ENCODE results near the gene DCP1B. TPM values are rescaled to one million over a fixed set of nuclear protein-coding genes. Genes with fewer than 3 reads are reported as not detected.

The DCP1B gene
- total and polyA plus RNA-seq, 12 donors: 12.4 to 47.9 (median 28.5) TPM

GRCh38 chr12:1980282-1980681 lies 24.0 kb downstream of the DCP1B start:
- Histone ChIP-seq H3K9me3 (replicated peaks in 1 of 3) (peaks cover 0 to 8% (median 0%) of the 10 kb centered on the region in 3 donors), H3K4me3 (no peak overlapping the region), H3K4me1 (replicated peaks in 1 of 2) (peaks cover 11 to 25% of the 10 kb centered on the region in 2 donors), H3K27me3 (no peaks in the 10 kb centered on the region), H3K36me3 (replicated peaks in 1 of 2) (no peaks in the 10 kb centered on the region), H3K27ac (no peak overlapping the region)
- DNase-seq: no peak
- intact Hi-C loops (cut with DNase I): no loop called here
- 92 to 99% (median 96%) methylated on average over 2 of the region's 2 CpGs for WGBS, 4 donors
- TF ChIP-seq POLR2A (IDR thresholded peaks at IDR 0.05): no peak
- TF ChIP-seq CTCF (IDR thresholded peaks at IDR 0.05): no peak

- Histone ChIP-seq H3K27ac (peak overlapping the region in 1 of 5 donors; percentile 59), H3K4me1 (replicated peaks in 1 of 2) (peaks cover 11 to 45% of the 10 kb centered on the region in 2 donors), H3K4me3 (no peak overlapping the region), H3K36me3 (replicated peaks in 1 of 2) (no peaks in the 10 kb centered on the region), H3K27me3 (no peaks in the 10 kb centered on the region), H3K9me3 (replicated peaks in 1 of 3) (no peaks in the 10 kb centered on the region)
- 79 to 87% (median 82%) methylated on average over 4 of the region's 4 CpGs for WGBS, 4 donors
- TF ChIP-seq CTCF (IDR thresholded peaks at IDR 0.05) (no peak), POLR2A (IDR thresholded peaks at IDR 0.05) (no peak)
- peak in 1 of 7 donors; percentile 10 for DNase-seq
- intact Hi-C loops (cut with DNase I): no loop called here
Observed at GRCh38 chr12:1978078-1978862, 26.0 kb downstream of the DCP1B start.

GRCh38 chr12:1977588-1977987 lies 26.7 kb downstream of the DCP1B start:
- H3K4me1 ChIP-seq (replicated peaks in 1 of 2): peaks cover 11 to 50% of the 10 kb centered on the region in 2 donors
- peak overlapping the region in 1 of 4 donors; percentile 9 for H3K4me3 ChIP-seq
- intact Hi-C loops (cut with DNase I): no loop called here
- DNase-seq: no peak
- WGBS, 4 donors: 15 to 24% (median 18%) methylated on average over 1 of the region's 1 CpG
- H3K36me3 ChIP-seq (replicated peaks in 1 of 2): no peaks in the 10 kb centered on the region
- no peaks in the 10 kb centered on the region for H3K27me3 ChIP-seq
- peak overlapping the region; percentile 1 to 82 (median 59) for H3K27ac ChIP-seq
- H3K9me3 ChIP-seq (replicated peaks in 1 of 3): no peaks in the 10 kb centered on the region
- no peak for TF ChIP-seq CTCF (IDR thresholded peaks at IDR 0.05)
- TF ChIP-seq POLR2A (IDR thresholded peaks at IDR 0.05): no peak

- H3K9me3 ChIP-seq (replicated peaks in 1 of 3): no peaks in the 10 kb centered on the region
- 54 to 66% (median 62%) methylated on average over 6 of the region's 6 CpGs for WGBS, 4 donors
- peak in 5 of 7 donors; percentile 39 to 53 (median 45) for DNase-seq
- no peaks in the 10 kb centered on the region for H3K36me3 ChIP-seq (replicated peaks in 1 of 2)
- H3K4me3 ChIP-seq: peak overlapping the region in 1 of 4 donors; percentile 9
- intact Hi-C loops (cut with DNase I): no loop called here
- TF ChIP-seq POLR2A (IDR thresholded peaks at IDR 0.05): no peak
- no peak for TF ChIP-seq CTCF (IDR thresholded peaks at IDR 0.05)
- no peaks in the 10 kb centered on the region for H3K27me3 ChIP-seq
- peak overlapping the region; percentile 1 to 82 (median 59) for H3K27ac ChIP-seq
- H3K4me1 ChIP-seq (replicated peaks in 1 of 2): peaks cover 11 to 55% of the 10 kb centered on the region in 2 donors
Observed at GRCh38 chr12:1977109-1977508, 27.1 kb downstream of the DCP1B start.
